H4 (cell line): ENCODE measurements around the gene PTPRD. TPM values are rescaled to one million over a fixed set of nuclear protein-coding genes. Genes with fewer than 3 reads are reported as not detected.

Experiments used
- DNase-seq: peaks from one replicate; pipeline ENCODE4 v3.0.0-alpha.2; 2015; ENCODE audit warnings: low spot score
- total RNA-seq: library from RNA; depleted of rRNA; stranded (reverse); fragments of >200 nt; shearing (Covaris generic); gene quantifications from 2 replicates; pipeline ENCODE4 v1.2.3, GENCODE V29; 2014

PTPRD gene
- total RNA-seq, 1 experiment from 2014 or later: 3.8 TPM

DNA sequence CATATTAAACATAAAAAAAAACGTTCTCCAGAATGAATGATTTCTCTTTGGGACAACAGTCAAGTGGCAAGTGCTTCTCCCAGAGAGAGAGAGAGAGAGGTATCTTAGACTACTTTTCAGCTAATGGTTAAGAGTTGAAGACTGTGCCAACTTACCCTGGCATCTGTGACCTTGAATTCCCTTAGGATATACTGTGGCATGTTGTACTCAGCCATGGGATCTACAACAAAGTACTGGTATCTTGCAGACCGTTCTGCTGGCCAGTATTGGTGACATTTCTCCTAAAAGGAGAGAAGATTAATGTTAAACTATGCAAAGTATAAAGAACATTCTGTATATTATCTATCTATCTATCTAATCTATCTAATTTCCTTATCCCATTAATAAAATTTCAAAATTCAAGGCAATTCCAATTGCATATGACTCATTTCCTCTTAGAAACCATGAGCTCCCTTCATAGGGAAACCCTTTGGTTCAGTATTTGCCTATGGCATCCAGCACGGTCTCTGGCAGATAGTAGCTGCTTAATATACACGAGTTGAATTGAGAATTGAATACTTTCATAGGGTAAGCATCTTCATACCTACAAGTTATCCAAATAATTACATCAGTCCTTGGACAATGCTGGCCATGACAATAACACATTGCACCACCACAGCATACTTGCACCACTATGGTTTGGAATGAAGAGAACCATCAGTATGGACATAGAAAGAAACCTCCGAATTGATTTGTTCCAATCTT, 2273.9 kb downstream of the PTPRD start:
- DNase-seq: no peak

DNA sequence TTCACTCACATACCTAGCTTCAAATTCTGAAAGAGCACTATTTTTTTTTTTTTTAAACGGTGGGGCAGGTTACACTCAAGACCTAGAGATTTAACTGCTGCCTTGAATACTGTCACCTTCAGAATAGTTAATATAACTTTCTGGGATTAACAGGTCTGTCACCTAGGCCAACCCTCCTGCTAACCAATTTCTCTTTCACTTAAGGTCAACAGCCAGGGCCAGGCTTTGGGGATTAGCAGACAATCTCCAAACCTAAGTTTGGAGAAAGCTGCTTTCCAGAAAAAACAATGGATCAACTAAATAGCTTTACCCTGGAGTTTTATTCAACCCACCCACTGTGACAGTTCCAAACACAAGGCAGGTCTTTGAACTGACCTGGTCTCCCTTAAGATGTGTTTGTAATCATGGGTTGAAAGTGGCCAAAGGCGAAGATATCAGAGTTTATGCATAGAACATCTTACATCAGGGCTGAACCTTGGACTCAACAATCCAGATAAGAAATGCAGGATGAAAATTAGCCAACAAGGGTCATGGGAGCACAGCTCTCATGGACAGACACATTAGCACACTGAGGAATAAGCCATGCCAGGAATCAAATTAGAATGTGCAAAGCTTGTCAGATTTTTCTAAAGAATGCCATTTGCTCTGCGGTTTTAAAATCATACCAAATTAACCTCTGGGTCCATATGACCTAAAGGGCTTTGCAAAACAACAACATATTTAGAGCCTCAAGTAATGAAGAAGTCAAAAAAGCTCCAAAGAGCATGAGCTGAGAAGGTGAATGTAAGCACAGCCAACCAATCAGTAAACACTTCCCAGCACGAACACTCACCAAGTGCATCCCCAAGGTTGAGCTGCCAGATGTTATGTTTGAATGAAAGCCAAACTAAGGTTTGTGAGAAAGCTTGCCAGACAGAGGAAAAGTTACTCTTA, 2274.7 kb downstream of the PTPRD start:
- peak; percentile 32 for DNase-seq

DNA sequence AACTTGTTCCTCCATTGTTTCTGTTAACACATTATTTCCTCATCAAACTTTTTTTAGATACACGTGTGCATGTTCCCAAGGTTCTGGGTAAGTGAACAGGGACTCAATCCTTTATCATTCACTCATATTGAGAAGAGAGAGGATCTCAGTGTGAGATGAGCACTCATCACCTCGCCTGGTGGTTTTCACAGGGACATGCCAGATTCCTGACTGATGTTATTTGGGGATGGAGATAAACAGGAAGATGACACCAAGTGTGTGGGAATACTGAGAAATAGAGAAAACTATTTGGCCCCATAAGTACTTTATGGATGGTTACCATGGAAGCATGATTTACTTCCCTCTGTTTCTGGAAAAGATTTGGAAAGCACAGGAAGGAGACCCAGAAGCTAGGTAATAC, 2279.9 kb downstream of the PTPRD start:
- no peak for DNase-seq

DNA sequence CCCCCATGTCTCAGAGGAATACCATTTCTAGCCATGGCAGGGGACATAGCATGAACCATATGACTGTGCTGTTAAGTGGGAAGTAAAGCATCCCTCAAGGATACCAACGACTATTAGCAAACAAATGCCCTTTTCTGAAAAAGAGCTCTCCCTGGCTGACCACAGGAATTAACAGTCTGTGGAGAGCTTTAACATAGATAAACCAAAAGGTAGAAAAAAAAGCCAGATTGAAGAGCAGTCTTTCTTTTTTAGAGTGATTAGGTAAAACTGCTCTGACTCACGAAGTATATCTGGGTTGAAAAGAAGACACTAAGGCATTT, 2280.5 kb downstream of the PTPRD start:
- no peak for DNase-seq

DNA sequence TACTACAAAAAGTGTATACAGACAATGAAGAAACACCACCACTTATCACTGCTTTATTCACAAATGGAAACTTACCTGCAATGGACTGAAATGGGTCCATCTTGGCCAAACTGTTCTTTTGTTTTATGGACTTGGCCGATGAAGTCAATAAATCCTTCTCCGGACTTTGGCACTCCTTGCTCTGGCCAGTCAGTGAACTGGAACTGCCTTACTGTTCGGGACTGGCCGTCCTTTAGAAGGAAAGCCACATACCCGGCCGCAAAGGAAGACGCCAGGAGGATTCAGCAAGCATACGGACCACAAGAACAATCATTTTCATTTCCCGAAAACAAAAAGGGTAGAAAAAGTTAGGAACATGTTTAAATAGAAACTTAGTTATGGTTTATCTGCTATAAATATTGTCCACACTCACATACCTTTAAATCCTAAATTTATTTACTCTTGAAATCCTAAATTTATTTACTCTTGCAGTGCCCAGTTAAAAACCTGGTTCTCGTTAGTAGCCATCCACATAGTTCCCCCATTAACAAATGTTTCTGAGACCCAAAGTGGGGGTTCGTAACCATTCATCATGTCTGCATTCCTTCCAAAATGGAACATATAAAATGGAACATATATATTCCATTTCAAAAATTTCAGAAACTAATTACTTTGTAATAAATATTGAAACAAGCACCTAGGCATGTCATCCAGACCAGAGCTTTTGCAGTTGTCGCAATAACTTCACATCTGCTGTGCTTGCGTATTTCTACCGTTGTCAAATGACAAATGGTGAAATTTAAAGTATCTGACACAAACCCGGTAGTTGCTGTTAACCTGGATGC, 2281.1 kb downstream of the PTPRD start:
- no peak for DNase-seq

DNA sequence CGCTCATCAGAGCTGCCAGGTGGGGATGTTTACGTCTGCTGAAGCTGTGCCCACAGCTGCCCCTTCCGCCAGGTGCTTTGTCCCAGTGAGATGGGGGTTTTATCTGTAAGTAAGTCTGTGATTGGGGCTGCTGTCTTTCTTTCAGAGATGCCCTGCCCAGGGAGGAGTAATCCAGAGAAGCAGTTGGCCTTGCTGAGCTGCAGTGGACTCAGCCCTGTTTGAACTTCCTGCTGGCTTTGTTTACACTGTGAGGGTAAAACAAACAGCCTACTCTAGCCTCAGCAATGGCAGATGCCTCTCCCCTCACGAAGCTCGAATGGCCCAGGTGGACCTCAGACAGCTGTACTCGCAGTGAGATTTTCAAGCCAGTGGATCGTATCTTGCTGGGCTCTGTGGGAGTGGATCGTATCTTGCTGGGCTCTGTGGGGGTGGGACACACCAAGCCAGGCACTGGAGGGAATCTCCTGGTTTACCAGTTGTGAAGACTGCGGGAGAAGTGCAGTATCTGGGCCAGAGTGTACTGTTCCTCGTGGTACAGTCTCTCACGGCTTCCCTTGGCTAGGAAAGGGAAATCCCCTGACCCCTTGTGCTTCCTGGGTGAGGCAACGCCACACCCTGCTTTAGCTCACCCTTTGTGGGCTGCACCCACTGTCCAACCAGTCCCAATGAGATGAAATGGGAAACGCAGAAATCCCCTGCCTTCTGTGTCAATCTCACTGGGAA, 2283.1 kb downstream of the PTPRD start:
- no peak for DNase-seq

DNA sequence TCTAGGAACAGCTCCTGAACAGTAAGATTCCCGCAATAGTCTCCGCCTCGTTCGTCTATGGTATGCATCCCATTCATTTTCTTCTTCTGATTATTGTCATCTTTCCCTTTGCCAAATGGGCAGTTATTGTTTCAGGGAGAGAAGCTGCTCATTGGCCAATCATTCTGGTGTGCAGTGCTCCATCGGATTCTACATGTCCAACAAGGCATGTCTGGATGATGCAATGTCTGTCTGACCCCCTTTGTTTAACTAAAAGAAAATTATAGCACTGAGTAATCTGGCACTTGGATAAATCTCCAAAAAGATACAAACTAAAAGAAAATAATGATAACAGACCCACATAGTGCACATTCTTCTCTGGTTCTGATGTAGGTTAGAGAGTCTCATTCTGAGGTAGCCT, 2297.6 kb downstream of the PTPRD start:
- DNase-seq: no peak

DNA sequence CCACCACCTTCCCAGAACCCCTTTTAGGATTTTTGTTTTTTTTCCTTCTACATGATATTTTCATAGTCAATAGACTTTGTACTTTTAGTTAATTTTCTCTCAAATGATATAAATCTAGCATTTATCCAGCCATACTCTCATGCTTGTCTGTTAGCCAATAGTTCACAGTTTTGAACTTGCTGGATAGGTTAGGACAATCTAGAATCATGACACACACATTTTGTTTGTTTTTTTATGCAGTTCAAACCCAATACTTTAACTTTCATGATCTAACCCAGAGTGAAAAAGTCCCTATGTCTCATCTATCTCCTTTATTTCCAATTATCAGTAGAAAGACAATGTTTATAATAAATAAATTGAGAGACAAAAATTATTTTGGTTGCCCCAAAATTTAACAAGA, 2303.5 kb downstream of the PTPRD start:
- no peak for DNase-seq

DNA sequence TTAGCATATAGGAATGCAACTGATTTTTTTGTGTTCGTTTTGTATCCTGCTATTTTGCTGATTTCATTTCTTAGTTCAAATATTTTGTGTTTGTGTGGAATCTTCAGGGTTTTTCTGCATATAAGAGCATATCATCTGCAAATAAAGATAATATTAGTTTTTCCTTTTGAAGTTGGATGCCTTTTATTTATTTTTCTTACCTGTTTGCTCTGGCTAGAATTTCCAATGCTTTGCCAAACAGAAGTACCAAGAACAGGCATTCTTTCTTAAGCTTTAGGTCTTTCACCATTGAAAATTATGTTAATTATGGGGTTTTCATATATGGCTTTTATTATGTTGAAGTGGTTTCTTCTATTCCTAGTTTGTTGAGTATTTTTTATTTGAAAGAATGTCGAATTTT, 2308.1 kb downstream of the PTPRD start:
- no peak for DNase-seq

DNA sequence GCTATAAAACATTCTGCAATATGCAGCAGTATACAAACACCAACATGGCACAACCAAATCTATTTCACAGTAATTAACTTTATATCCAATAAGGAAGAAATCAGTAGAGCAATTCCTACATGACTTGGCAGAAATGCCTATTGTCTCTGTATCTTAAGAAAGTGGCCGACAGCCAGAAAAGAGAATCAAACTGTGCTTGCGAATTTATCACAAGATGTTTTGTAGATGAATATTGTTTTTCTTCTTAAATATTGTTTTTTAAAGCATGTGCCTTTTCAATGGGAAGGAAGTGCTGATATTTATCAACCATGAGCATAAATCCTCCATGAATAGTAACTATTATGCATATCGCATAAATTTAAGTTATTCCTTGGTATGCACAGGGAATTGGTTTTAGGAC, 2311.5 kb downstream of the PTPRD start:
- no peak for DNase-seq

DNA sequence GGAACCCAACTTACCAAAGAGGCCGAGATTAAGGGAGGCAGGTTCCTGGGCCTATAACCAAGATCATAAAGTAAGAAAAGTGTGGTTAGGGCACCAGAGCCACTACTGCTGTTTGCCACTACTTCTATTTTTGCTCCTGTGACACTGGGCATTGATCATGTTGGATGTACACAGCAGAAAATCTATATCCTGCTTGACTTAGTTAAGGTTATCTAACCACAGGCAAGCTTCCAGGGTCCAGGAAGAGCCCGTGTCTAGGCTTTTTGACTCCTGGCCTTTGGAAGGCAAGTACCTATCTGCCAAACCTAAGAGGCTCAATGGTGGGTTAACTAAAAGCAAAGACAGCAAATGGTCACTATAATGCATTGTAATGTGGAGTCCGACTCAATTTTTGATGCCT, 2315.8 kb downstream of the PTPRD start:
- DNase-seq: no peak

DNA sequence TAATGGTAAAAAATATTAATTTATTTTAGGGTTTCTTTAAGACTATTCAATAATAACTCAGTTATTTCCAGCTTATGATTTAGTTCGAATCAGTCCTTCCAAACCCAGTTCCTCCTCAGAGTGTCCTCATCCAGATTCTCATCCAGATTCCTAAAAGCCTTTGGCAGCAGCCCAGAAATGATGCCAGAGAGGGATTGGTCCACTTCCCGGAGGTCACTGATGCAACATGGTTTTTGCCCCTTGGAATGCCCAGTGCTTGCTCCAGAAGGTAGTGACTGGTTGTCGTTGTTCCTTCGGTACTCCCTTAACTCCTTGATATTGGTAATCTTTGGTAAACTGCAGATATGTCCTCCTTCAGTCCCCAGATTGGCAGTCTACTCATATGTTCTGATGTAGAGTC, 2320.1 kb downstream of the PTPRD start:
- no peak for DNase-seq

DNA sequence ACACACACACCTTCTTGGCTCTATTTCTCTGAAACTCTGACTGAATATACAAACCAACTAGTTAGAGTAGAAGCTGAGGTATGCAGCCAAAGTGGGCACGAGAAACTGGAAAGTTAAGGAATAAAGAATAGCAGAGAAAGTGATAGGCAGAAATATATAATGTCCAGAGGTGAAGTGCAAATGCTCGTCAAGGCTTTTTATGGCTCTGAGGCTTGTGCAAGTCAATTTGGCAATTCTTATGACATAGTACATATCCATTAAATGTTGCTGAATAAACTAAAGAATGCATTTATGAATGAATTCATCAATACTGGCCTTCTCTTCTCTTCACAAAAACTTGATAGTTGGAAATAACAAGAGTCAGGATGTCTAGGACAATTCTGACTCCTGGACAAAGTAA, 2323.1 kb downstream of the PTPRD start:
- DNase-seq: no peak

DNA sequence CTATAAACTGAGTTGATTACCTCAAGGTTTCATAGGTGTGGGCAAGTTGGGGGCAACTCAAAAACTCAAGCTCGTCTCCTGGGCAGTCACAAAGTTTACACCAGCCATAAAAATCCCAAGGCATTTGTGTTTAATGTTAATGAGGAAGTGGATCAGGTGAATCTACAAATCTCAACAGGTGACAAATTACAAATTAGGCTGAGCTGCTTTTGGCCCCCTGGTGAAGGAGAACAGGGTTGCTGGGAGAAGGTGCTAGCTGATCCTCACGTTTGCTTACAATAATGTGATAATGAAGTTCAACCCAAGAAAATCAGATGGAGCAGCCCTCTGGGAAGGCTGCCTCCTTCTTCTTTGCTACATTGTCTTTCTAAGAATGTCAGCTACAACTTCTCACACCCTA, 2324.8 kb downstream of the PTPRD start:
- no peak for DNase-seq

DNA sequence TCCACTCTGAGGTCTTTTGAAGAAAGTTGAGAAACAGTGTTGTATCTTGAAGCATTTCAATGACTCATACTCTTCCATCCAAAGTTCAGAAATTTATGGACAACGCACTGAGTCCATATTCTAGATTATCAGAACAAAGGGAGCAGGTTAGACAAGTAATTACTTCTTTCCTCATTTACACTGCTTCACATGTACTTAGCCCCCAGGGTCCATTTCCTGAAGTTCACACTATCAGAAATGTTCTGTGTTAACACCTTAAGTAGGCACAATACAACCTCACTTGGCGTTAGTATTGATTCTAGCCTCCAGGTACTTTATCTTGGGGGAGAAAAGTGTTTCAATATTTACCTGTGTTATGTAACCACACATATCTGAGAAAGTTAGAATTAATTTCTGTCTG, 2325.3 kb downstream of the PTPRD start:
- no peak for DNase-seq

DNA sequence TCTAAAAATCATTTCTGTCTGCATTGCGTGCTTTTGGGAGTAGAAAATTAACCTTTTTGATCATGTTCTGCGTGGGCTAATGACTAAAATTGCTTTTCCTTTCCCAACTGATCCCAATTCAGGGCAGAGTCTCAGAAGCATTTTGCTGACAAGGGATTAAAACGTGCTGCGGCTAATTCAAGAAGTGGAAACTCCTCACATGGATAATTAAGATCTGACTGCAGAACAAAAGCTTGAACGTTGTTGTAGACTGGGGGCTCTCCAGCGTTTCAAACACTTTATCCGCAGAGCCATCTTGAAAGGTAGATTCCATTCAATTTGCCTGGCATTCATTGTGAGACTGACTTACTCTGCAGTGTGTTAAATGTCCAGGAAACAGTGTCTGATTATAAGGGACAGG, 2327.9 kb downstream of the PTPRD start:
- no peak for DNase-seq

DNA sequence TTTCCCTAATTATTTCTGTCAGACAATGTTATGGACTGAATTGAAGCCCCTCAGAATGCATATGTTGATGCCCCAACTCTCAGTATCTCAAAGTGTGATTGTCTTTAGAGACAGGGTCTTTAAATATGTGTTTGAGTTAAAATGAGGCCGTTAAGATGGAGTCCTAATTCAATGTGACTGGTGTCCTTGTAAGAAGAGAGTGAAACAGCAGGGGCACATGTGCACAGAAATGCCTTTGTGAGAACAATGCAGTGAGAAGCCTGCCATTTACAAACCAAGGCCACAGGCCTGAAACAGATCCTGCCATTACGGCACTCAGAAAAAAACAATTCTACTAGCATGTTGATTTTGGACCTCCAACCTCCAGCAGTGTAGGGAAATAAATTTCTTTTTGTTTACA, 2330.3 kb downstream of the PTPRD start:
- DNase-seq: no peak

DNA sequence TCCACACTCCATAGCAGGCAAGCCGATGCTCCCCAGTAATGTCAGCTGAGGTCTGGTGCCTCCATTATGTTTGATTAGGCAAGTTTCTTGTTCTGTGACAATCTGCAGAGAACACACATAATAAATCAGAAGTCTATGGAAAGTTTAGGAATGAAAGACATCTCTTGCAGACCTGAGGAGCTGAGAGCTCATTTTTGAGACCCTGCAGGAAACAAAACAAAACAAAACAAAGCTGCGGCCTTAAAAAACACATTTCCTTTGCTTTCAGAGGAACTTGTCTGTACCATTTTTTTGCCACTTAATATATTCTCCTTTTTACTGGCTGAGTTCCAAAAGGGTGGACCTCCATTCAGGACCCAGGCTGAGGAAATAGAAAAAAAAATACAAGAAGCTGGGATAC, 2332.0 kb downstream of the PTPRD start:
- DNase-seq: no peak

DNA sequence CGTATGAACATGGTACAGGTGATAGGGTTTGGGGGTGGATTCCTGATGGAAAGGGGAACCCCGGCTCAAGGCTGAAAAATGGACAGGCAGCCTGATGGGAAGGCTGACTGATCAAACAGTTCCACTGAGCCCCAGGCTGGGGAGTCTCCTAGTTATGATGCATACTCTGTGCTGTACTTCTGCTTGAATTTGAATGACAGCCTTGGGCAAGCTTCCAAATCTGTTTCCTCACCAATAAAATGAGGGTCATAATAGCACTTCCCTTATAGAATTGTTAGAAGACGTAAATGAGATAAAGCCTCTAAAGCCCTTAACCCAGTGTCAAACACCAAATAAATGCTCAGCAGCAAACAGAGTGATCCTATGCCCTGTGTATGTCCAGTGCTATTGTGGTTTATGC, 2334.8 kb downstream of the PTPRD start:
- DNase-seq: no peak

DNA sequence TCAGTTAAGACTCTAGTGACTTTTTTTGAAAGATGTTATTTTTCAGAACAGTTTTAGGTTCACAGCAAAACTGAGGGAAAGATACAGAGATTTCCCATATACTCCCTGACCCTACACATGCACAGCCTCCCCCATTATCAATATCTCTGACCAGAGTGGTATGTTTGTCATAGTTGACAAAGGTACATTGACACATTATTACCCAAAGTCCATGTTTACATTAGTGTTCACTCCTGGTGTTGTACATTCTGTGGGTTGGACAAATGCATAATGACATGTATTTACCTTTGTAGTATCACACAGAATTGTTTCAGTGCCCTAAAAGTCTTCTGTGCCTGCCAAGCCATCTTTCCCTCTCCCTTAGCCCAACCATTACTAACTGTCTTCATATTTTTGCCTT, 2342.6 kb downstream of the PTPRD start:
- DNase-seq: no peak

DNA sequence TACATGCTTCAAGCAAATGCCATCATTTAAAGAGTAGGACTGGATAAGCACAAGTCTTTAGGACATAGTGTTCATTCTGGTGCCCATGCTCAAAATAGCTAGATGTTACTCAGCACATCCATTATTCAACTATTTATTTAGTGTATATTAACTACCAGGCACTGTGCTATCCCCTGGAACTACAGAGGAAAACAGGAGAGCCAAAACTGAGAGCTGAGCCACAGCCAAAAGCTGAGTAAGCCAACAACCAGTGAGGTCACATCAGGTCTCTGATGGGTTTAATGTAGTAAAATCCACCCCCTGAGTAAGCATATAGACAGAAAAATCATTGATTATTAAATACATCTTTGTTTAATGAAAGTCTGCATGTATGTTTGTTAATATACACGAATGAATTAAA, 2343.9 kb downstream of the PTPRD start:
- DNase-seq: no peak
